Neural progenitor cell (in vitro differentiated cells): Measurements from ENCODE around the gene IL11RA. TPM values are rescaled to one million over a fixed set of nuclear protein-coding genes. Genes with fewer than 3 reads are reported as not detected.

Experiments used
- DNase-seq: peaks from one replicate; pipeline ENCODE4 v3.0.0-alpha.2; 2016; ENCODE audit warnings: low spot score
- H2AFZ ChIP-seq: fragments of 200-600 bp; sonication (generic); replicated peaks from 2 replicates; pipeline ENCODE4 v1.6.1; 2016; ENCODE audit warnings: antibody characterized with exemption
- H3F3A ChIP-seq: fragments of 200-600 bp; sonication (generic); 2 replicates; pipeline ENCODE4 v1.6.1; 2016; ENCODE audit warnings: antibody characterized with exemption, low read depth
- H3K27ac ChIP-seq: fragments of 200-600 bp; sonication (generic); 2 replicates; pipeline ENCODE4 v1.5.1; 2016; ENCODE audit warnings: mild to moderate bottlenecking
- H3K27me3 ChIP-seq: fragments of 200-600 bp; sonication (generic); 2 replicates; pipeline ENCODE4 v1.6.1; 2016; ENCODE audit warnings: mild to moderate bottlenecking, moderate library complexity
- H3K36me3 ChIP-seq: fragments of 200-600 bp; sonication (generic); 2 replicates; pipeline ENCODE4 v1.5.1; 2016
- H3K4me1 ChIP-seq: fragments of 200-600 bp; sonication (generic); 2 replicates; pipeline ENCODE4 v1.6.1; 2016; ENCODE audit warnings: mixed run types
- H3K4me2 ChIP-seq: fragments of 200-600 bp; sonication (generic); 2 replicates; pipeline ENCODE4 v1.6.1; 2016
- H3K4me3 ChIP-seq: fragments of 200-600 bp; sonication (generic); 2 replicates; pipeline ENCODE4 v1.5.1; 2016
- H3K79me2 ChIP-seq: fragments of 200-600 bp; sonication (generic); 2 replicates; pipeline ENCODE4 v1.6.1; 2016; ENCODE audit warnings: low read depth
- H3K9ac ChIP-seq: fragments of 200-600 bp; sonication (generic); 2 replicates; pipeline ENCODE4 v1.6.1; 2016
- H3K9me3 ChIP-seq: fragments of 200-600 bp; sonication (generic); 2 replicates; pipeline ENCODE4 v1.5.1; 2016; ENCODE audit warnings: low read depth
- H4K20me1 ChIP-seq: fragments of 200-600 bp; sonication (generic); 2 replicates; pipeline ENCODE4 v1.6.1; 2016; ENCODE audit warnings: low read depth
- H3K27ac Mint-ChIP-seq: 3 replicates; pipeline ENCODE4 v1.8.0; 2021; ENCODE audit warnings: mixed read lengths
- H3K27me3 Mint-ChIP-seq: 2 replicates; pipeline ENCODE4 v1.8.0; 2022; ENCODE audit warnings: low read depth, mild to moderate bottlenecking, inconsistent platforms, moderate library complexity, mixed read lengths; ENCODE audit not compliant: insufficient read depth
- H3K36me3 Mint-ChIP-seq: 3 replicates; pipeline ENCODE4 v1.8.0; 2021; ENCODE audit warnings: mixed read lengths
- H3K4me1 Mint-ChIP-seq: 3 replicates; pipeline ENCODE4 v1.8.0; 2021; ENCODE audit warnings: mixed read lengths
- H3K4me3 Mint-ChIP-seq: 3 replicates; pipeline ENCODE4 v1.8.0; 2021; ENCODE audit warnings: mild to moderate bottlenecking, moderate library complexity, mixed read lengths
- H3K9me3 Mint-ChIP-seq: 3 replicates; pipeline ENCODE4 v1.8.0; 2020; ENCODE audit warnings: mixed read lengths
- CTCF ChIP-seq: fragments of 200-600 bp; sonication (generic); IDR thresholded peaks from 2 replicates; pipeline ENCODE4 v1.5.1; 2017; ENCODE audit warnings: antibody characterized with exemption, mild to moderate bottlenecking
- EZH2 ChIP-seq: fragments of 200-600 bp; sonication (generic); IDR thresholded peaks from 2 replicates; pipeline ENCODE4 v1.6.1; 2017; ENCODE audit warnings: antibody characterized with exemption, mild to moderate bottlenecking, moderate library complexity
- EZH2phosphoT487 ChIP-seq: fragments of 200-600 bp; sonication (generic); IDR thresholded peaks from 2 replicates; pipeline ENCODE4 v1.6.1; 2017; ENCODE audit warnings: antibody characterized with exemption
- total RNA-seq: library from RNA; depleted of rRNA; stranded (reverse); fragments of >200 nt; gene quantifications from 2 replicates; pipeline ENCODE4 v1.2.3, GENCODE V29; 2015; ENCODE audit warnings: low replicate concordance

The IL11RA gene
- total RNA-seq, 1 donor from 2014 or later: 12.7 TPM

GRCh38 chr9:34686732-34687131 lies 34.7 kb downstream of the IL11RA start:
- Mint-ChIP-seq H3K4me1 (peaks cover 18% of the 10 kb centered on the region), H3K27ac (peak overlapping the region; percentile 47), H3K9me3 (no peaks in the 10 kb centered on the region), H3K27me3 (peaks cover 11% of the 10 kb centered on the region), H3K36me3 (peaks cover 3% of the 10 kb centered on the region), H3K4me3 (no peak overlapping the region)
- Histone ChIP-seq H2AFZ (no peak overlapping the region), H3F3A (no peaks in the 10 kb centered on the region), H3K36me3 (no peaks in the 10 kb centered on the region), H4K20me1 (no peaks in the 10 kb centered on the region), H3K27ac (no peak overlapping the region), H3K4me2 (no peak overlapping the region), H3K9ac (no peak overlapping the region), H3K4me1 (no peaks in the 10 kb centered on the region), H3K79me2 (no peaks in the 10 kb centered on the region), H3K27me3 (no peaks in the 10 kb centered on the region), H3K4me3 (no peak overlapping the region), H3K9me3 (no peaks in the 10 kb centered on the region)
- DNase-seq: no peak
- no peak for TF ChIP-seq EZH2
- no peak for TF ChIP-seq EZH2phosphoT487
- no peak for TF ChIP-seq CTCF

- Histone ChIP-seq H3K9ac (no peak overlapping the region), H3K79me2 (no peaks in the 10 kb centered on the region), H3F3A (no peaks in the 10 kb centered on the region), H3K27me3 (no peaks in the 10 kb centered on the region), H3K27ac (no peak overlapping the region), H4K20me1 (no peaks in the 10 kb centered on the region), H3K4me1 (peaks cover 3% of the 10 kb centered on the region), H3K4me3 (no peak overlapping the region), H3K9me3 (no peaks in the 10 kb centered on the region), H3K4me2 (no peak overlapping the region), H3K36me3 (no peaks in the 10 kb centered on the region), H2AFZ (no peak overlapping the region)
- TF ChIP-seq EZH2phosphoT487 (no peak), CTCF (no peak), EZH2 (no peak)
- H3K4me3 Mint-ChIP-seq: peak overlapping the region; percentile 18
- peaks cover 3% of the 10 kb centered on the region for H3K36me3 Mint-ChIP-seq
- H3K4me1 Mint-ChIP-seq: peaks cover 18% of the 10 kb centered on the region
- peak overlapping the region; percentile 66 for H3K27ac Mint-ChIP-seq
- no peaks in the 10 kb centered on the region for H3K9me3 Mint-ChIP-seq
- H3K27me3 Mint-ChIP-seq: peaks cover 11% of the 10 kb centered on the region
- no peak for DNase-seq
Measured at GRCh38 chr9:34687276-34688030, 35.5 kb downstream of the IL11RA start.

DNA sequence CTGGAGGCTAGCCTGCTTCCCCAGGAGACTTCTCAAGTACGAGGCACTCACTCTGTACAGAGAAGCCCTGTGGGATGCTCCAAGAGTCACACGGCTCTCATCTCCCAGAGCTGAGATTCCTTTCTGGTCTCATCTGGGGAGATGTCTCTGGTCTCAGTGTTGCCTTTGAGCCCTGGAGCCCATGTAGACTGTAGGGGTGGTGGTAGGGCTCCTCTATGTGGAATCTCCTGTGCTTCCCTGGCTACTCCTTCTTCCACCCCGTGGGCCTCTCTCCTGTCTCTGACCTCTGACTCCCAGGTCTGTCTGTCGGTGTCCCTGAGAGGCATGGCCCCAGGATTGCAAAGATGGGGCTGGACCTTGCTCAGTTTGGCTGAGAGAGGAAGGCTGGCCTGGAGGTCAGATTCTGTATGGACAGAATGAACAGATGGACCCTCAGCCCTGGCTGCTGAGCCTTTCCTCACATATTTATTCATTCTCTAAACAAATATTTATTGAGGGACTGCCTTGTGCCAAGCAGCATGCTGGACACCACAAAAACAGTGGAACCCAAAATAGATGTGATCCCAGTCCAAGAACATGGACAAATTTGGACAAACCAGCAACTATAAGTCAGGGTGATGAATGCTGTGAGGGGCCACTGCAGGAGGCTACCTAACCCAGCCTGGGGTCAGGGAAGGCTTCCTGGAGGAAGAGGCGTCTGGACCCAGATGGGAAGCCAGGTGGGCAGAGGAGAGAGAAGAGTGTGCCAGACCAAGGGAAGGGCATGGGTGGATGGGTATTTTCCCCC lies 36.5 kb downstream of the IL11RA start:
- Mint-ChIP-seq H3K27me3 (peaks cover 11% of the 10 kb centered on the region), H3K4me3 (no peak overlapping the region), H3K27ac (peak overlapping the region; percentile 79), H3K4me1 (peaks cover 18% of the 10 kb centered on the region), H3K9me3 (no peaks in the 10 kb centered on the region), H3K36me3 (peaks cover 1% of the 10 kb centered on the region)
- Histone ChIP-seq H3K27me3 (no peaks in the 10 kb centered on the region), H3K4me3 (no peak overlapping the region), H3K36me3 (no peaks in the 10 kb centered on the region), H3F3A (no peaks in the 10 kb centered on the region), H3K9me3 (no peaks in the 10 kb centered on the region), H2AFZ (no peak overlapping the region), H3K27ac (no peak overlapping the region), H3K4me2 (no peak overlapping the region), H3K4me1 (peaks cover 4% of the 10 kb centered on the region), H3K79me2 (no peaks in the 10 kb centered on the region), H3K9ac (no peak overlapping the region), H4K20me1 (no peaks in the 10 kb centered on the region)
- DNase-seq: no peak
- TF ChIP-seq CTCF (no peak), EZH2 (no peak), EZH2phosphoT487 (no peak)
